Stimulated activated CD4-positive, alpha-beta T cell treated with anti-CD3 and anti-CD28 coated beads, Interleukin-4, amount 100 ng/mL, for 4 hours (primary cell): ENCODE results near the gene ERP29.

Experiments
- DNase-seq, 2 experiments: peaks; one replicate each; pipeline ENCODE4 v3.0.0-alpha.2; 2020

Gene ERP29

GRCh38 chr12:112046003-112046402 is 32.8 kb downstream of the ERP29 start:
- no peak for DNase-seq

GRCh38 chr12:112049351-112049750 is 36.1 kb downstream of the ERP29 start:
- no peak for DNase-seq

GRCh38 chr12:112061137-112061536 is 47.9 kb downstream of the ERP29 start:
- DNase-seq, result no peak

- no peak for DNase-seq
These were observed 50.0 kb downstream of the ERP29 start for GRCh38 chr12:112063273-112063672.

GRCh38 chr12:112066566-112066965 is 53.3 kb downstream of the ERP29 start:
- no peak for DNase-seq
